Central memory CD4-positive, alpha-beta T cell (primary cell): ENCODE measurements around the gene LRRC3B.

Experiments
- DNase-seq: peaks from one replicate; pipeline ENCODE4 v3.0.0; 2022

Gene LRRC3B

DNA sequence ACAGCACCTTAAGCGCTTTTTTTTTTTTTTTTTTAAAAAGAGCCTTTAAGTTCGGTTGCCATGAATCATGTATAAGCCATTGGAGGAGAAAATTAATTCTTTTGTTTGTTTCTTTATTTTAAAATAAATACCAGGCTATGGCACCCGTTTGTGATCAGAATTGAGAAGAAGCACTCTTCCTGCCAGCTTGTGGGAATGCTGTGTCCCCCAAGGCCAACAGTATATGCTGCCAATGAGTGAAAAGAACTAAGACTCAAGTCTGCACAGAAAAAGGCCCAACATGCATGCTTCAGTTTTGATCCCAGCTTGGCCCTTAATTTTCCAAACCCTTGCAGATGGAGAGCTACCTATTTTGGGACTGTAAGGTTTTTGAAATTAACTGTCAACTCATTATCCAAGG is 90.5 kb downstream of the LRRC3B start:
- DNase-seq, result no peak

DNA sequence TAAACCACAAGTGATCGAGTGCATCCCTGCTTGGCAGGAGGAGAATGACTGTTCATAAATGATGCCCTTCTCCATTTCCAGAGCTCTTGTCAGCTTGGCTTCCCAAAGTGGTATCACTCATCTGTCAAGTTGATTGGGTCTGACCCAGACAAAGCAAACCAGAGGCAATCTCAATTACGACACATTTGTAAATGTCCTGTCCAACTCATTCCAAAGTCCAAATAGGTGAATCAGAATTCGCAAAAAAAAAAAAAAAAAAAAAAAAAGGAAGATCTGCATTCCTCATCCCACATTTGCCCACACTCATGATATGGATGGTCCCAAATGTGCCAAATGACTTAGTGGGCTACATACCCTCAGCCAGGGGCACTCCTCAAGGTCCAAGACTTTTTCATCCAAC is 91.9 kb downstream of the LRRC3B start:
- no peak for DNase-seq

DNA sequence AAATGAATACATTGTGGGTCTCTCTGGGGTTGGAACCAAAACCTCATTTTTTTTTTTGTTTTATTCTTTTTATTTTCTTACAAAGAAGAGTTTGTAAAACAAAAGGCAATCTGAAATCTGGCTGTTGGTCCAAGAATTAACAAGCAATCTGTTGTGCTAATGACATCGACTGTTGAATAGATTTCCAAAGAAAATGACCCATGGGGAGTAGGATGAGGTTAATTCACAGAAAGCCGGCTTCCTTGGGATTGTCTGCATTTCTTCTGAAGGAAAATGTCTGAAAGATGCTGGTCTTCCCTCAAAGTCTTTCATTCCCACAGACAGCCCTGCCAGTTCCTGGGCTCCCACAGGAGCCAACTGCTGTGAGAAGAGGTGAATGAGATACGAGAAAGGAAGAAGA is 92.9 kb downstream of the LRRC3B start:
- no peak for DNase-seq

DNA sequence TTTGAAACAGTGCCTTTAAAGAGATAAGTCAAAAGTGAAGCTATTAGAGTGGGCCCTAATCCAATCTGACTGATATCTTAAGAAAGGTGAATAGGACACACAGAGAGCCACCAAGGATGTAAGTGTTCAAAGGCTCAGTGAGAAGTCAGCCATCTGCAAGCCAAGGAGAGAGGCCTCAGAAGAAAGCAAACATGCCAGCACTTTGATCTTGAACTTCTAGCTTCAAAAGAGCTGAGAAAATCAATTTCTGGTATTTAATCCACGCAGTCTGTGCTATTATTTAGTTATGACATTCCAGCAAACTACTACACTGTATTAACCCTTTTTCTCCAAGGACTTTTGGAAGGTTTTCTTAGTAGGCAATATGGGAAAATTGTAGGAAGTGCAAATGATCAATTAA is 95.7 kb downstream of the LRRC3B start:
- DNase-seq, result no peak

DNA sequence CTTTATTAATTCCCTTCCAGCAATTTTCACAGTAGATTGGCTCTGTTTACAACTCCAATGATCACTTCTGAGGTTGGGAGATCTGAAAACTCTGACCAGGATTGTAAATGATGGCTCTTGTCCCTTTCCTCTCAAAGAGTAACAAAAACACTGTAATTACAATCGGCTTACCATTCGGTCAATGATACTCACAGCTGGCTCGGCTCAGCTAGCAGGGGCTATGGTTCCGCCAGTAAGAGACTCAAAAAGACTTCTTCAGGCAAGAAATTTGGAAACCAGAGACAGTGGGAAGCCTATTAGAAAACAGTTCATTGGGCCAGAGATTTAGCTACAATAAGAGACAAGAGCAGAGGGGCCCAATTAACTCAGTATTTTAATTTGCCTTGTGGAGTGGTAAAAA is 96.6 kb downstream of the LRRC3B start:
- no peak for DNase-seq

DNA sequence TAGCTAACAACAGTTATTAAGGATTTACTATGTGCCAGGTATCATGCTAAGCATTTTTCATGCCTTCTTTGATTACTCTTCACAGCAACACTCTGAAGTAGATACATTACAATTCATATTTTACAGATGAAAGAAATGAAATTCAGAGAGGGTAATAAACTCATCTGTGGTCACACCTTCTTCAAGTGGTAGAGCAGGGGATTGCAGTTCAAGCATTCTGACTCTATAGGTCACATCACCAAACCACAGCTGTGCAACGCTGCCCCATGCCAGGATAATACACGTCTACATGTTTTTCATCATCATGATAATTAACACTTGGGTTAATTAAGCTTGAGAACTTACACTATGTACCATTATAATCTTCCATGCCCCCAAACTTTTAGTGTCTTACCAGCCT is 98.5 kb downstream of the LRRC3B start:
- DNase-seq, result no peak

DNA sequence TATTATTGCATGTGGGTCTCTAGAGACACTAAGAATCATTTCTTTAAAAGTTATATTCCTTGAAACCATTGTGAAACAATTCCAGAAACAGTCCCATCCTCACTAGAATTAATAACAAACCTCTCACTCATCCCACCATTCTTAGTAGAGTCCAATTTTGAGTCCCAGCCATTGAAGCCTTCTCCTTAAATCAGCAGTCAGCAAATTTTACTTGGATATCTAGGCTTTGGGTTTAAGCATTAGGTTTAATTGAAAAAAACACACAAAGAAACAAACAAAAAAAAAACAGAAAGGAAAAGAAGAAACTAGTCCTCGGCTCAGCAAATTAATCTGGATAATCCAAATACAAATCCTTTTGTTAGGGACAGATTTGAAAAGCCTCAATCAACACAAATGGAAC is 109.3 kb downstream of the LRRC3B start:
- DNase-seq, result no peak

DNA sequence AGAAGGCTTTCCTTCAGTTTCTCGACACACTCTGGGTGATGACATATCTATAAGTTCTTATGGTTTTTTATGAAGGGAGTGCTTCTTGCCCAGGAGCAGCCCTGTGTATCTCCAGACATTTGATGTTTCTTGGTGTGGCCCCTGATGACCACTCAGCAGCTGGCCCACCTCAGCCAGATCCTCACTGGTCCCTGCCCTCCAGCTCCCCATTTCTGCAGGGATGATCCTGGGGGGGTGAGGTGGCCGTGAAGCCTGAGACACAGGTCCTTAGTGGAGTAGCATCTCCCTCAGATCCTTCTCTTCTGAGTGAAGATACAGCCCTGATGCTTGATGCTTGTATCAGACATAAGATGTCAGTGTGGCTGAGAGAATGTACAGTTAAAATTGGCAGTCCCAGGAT is 127.7 kb downstream of the LRRC3B start:
- DNase-seq, result no peak

DNA sequence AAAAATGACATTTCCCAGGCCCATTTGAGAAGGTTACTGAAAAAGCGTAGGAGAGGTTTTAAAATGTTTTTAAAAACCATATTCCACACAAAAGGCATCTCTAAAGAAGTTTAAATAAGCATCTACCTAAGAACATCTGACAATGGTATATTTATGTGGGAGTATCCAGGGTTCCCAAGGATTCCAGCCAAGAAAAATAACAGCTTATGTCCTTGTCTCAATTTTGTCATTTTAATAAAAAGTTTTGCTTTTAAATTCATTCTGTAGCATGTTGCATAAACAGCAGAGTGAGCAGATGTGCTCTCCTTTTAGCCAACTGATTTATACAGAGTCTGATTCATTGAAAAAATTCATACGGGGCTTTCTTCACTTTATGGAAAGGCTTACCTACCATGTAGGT is 129.9 kb downstream of the LRRC3B start:
- DNase-seq, result no peak

DNA sequence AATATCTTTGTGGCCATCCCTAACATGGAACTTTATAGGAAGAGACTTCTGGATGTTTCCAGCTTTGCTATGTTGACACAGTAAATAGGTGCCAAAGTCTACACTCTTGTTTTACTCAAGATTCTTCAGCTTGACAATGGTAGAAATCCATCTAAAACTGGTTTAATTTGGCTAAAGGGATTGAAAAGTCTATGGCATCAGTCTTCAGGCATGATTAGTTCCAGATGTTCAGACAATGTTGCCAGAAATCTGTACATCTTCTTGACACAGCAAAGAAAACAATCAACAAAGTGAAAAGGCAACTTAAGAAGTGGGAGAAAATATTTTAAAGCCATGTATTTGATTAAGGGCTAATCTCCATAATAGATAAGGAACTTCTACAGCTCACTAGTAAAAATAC is 130.5 kb downstream of the LRRC3B start:
- DNase-seq, result no peak

DNA sequence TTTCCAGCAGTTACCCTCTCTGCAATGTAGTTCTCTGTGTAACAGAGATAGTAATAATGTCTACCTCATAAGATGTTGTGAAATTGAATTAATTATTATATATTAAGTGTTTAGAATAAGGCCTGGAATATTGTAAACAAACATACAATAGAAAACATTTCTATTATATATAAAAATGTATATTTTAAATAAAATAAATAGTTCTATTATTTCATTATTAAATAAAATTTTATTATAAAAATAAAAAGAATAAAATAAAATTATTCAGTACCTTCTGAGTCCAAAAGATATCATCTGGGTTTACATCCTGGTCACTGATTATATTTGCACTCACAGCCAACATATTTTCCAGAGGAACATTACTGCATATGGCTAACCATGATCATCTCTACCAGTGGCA is 135.4 kb downstream of the LRRC3B start:
- DNase-seq, result no peak
